ENCODE results near the gene ABR.

Gene ABR

DNA sequence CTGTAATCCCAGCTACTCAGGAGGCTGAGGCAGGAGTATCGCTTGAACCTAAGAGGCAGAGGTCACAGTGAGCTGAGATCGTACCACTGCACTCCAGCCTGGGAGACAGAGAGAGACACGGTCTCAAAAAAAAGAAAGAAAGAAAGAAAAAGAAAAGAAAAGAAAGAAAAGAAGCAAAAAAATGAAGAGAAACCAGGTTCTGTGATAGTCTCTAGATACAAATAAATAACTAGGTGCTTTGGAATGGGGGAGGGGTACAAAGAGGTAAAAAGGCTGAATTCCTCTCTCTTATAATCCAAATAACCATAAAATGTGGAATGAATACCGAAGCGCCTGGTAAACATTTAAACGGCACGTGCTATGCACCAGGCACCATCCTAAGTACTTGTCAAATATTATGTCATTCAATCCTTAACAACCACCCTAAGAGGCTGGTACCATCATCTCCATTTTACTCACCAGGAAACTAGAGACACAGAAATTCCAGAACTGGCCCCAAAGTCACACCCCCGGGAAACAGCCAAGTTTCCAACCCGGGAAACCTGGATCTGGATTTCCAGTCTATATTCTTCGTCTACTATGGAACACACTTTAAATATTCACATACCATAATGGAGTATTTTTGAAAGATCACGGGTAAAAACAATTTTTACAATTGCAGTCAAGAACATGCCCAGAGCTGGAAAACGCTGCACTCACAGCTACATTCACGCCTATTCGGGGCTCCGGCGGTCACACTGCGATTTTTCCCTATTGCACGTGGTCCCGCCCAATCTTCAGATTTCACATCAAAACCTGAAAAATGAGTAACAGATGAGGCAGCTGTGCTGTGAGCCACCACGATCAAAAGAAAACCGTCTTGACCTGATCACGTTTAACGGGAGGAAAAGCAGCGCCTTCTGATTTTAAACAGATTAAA lies 210.7 kb downstream of the ABR start:
- DNase-seq (ENCODE audit: low read depth in 2 of 2, low spot score in 1 of 2) = no peak

DNA sequence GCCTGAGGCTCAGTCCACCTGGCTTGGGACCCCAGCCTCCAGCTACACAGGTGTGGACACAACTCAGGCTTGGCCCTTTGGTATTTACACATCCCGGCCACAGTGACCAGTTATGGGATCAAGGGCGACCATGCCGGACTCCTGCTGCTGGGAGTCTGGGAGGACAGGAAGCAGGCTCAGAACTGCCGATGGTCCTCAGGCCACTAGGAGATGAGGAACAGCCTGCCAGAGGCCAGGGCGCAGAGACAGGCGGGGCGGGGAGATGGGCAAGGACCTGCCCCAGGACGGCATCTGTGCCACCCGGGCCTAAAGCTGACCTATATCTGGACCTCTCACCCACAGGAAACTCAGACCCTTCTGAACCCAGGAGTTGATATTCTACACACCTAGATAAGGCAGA lies 212.7 kb downstream of the ABR start:
- DNase-seq (ENCODE audit: low read depth in 2 of 2, low spot score in 1 of 2) = no peak

DNA sequence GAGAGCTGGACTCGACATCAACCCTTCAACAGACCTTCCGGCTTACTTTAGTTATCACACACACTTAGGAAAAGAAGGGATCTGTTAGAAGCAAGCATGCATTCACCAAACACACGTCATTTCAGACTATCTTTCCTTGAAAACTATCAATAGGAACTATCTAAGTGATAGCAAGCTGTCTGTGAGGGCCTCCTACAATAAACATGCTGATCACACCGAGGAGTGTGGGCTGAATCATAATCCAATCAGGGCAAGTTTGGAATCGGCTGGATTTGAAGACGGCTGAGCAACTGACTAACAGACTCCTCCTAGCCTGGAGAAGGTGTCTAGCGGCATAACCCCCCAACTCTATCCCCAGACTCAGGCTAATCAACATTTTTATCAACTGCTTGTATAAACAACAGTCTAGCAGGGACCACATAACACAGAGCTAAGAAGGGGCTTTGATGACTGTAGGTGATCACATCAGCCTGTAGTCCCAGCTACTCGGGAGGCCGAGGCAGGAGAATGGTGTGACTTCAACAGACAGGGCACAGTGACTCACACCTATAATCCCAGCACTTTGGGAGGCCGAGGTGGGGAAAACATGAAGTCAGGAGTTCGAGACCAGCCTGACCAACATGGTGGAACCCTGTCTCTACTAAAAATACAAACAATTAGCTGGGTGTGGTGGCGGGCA lies 214.3 kb downstream of the ABR start:
- no peak for DNase-seq (ENCODE audit: low read depth in 2 of 2, low spot score in 1 of 2)

GRCh38 chr17:964876-965275 lies 214.9 kb downstream of the ABR start:
- DNase-seq (ENCODE audit: low read depth in 2 of 2, low spot score in 1 of 2) = no peak

GRCh38 chr17:962670-963069 lies 217.1 kb downstream of the ABR start:
- DNase-seq (ENCODE audit: low read depth in 2 of 2, low spot score in 1 of 2) = no peak

- DNase-seq (ENCODE audit: low read depth in 2 of 2, low spot score in 1 of 2) = no peak
These were observed 217.6 kb downstream of the ABR start for GRCh38 chr17:962166-962565.

- no peak for DNase-seq (ENCODE audit: low read depth in 2 of 2, low spot score in 1 of 2)
These were observed 220.9 kb downstream of the ABR start for GRCh38 chr17:958712-959451.

- DNase-seq (ENCODE audit: low read depth in 2 of 2, low spot score in 1 of 2) = no peak
These were observed 221.8 kb downstream of the ABR start for GRCh38 chr17:957856-958421.

DNA sequence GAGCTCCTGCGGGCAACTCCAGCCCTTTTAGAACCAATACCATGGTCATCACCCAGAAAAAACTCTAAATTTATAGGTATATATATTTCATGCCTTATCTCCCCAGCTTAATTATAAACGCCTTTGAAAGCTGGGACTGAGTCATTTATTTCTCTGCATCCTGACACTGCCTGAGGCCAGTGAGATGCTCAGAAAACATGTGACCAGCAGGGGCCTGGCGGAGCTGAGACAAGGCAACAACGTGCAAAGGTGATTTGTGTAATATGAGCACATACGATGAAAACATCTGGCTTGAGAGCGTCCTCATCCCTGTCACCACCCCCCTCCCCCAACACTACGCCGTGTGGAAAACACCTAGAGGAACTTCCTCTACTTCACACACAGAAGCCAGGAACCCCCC lies 222.9 kb downstream of the ABR start:
- no peak for DNase-seq (ENCODE audit: low read depth in 2 of 2, low spot score in 1 of 2)

- DNase-seq (ENCODE audit: low read depth in 2 of 2, low spot score in 1 of 2) = no peak
These were observed 225.2 kb downstream of the ABR start for GRCh38 chr17:954431-955164.

DNA sequence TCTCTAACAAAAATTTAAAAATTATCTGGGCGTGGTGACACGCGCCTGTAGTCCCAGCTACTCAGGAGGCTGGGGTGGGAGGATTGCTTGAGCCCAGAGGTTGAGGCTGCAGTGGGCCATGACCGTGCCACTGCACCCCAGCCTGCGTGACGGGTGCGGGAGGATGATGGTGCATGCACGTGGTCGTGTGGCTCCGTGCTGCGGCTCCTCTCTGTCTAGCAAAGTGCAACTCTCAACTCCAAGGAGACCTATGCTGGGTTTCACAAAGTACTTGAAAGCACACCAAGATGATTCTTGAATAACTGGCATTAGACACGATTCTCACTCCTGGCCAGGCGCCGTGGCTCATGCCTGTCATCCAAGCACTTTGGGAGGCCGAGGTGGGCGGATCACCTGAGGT lies 226.0 kb downstream of the ABR start:
- DNase-seq (ENCODE audit: low read depth in 2 of 2, low spot score in 1 of 2) = no peak

Measured in stimulated activated CD8-positive, alpha-beta memory T cell treated with anti-CD3 and anti-CD28 coated beads, Interleukin-4, amount 100 ng/mL, for 4 hours (primary cell).